Measurements from ENCODE around the gene TNFRSF8.

Gene TNFRSF8

GRCh38 chr1:12170263-12170671 lies 107.2 kb downstream of the TNFRSF8 start:
- Histone ChIP-seq H3K9me2 (replicated peaks; ENCODE audit: insufficient read depth, low read length) (no peaks in the 10 kb centered on the region), H3K9me3 (ENCODE audit: insufficient read depth, low read length) (no peaks in the 10 kb centered on the region), H3K36me3 (ENCODE audit: low read length) (no peaks in the 10 kb centered on the region), H4K20me1 (ENCODE audit: low read depth, low read length) (no peaks in the 10 kb centered on the region), H3K79me2 (ENCODE audit: insufficient read depth, low read length) (no peaks in the 10 kb centered on the region), H3K4me3 (ENCODE audit: insufficient read depth, low read length, poor library complexity, severe bottlenecking) (no peak overlapping the region), H3F3A (ENCODE audit: insufficient read depth) (no peaks in the 10 kb centered on the region), H3K4me2 (ENCODE audit: low read depth, low read length, poor library complexity, severe bottlenecking) (no peak overlapping the region), H3K9ac (ENCODE audit: low read length) (no peak overlapping the region), H2AFZ (ENCODE audit: low read depth, low read length, severe bottlenecking) (no peak overlapping the region), H3K27ac (ENCODE audit: low read depth, low read length) (no peak overlapping the region), H3K27me3 (ENCODE audit: low read length) (no peaks in the 10 kb centered on the region)
- TF ChIP-seq CTCF (IDR thresholded peaks at IDR 0.05; ENCODE audit: insufficient read depth, low read length, poor library complexity, severe bottlenecking): no peak
- no peak for TF ChIP-seq EZH2phosphoT487 (conservative IDR thresholded peaks at IDR 0.05; ENCODE audit: low read length)

- no peaks in the 10 kb centered on the region for H4K20me1 ChIP-seq (ENCODE audit: low read depth, low read length)
- no peaks in the 10 kb centered on the region for H3F3A ChIP-seq (ENCODE audit: insufficient read depth)
- H3K27ac ChIP-seq (ENCODE audit: low read depth, low read length): no peak overlapping the region
- no peak for TF ChIP-seq CTCF (IDR thresholded peaks at IDR 0.05; ENCODE audit: insufficient read depth, low read length, poor library complexity, severe bottlenecking)
- TF ChIP-seq EZH2phosphoT487 (conservative IDR thresholded peaks at IDR 0.05; ENCODE audit: low read length): no peak
- H3K9me2 ChIP-seq (replicated peaks; ENCODE audit: insufficient read depth, low read length): no peaks in the 10 kb centered on the region
- H3K9ac ChIP-seq (ENCODE audit: low read length): no peak overlapping the region
- H3K79me2 ChIP-seq (ENCODE audit: insufficient read depth, low read length): no peaks in the 10 kb centered on the region
- H3K36me3 ChIP-seq (ENCODE audit: low read length): no peaks in the 10 kb centered on the region
- H3K9me3 ChIP-seq (ENCODE audit: insufficient read depth, low read length): no peaks in the 10 kb centered on the region
- no peaks in the 10 kb centered on the region for H3K27me3 ChIP-seq (ENCODE audit: low read length)
- H3K4me2 ChIP-seq (ENCODE audit: low read depth, low read length, poor library complexity, severe bottlenecking): no peak overlapping the region
- H2AFZ ChIP-seq (ENCODE audit: low read depth, low read length, severe bottlenecking): no peak overlapping the region
- H3K4me3 ChIP-seq (ENCODE audit: insufficient read depth, low read length, poor library complexity, severe bottlenecking): no peak overlapping the region
Observed at GRCh38 chr1:12171206-12172041, 108.3 kb downstream of the TNFRSF8 start.

DNA sequence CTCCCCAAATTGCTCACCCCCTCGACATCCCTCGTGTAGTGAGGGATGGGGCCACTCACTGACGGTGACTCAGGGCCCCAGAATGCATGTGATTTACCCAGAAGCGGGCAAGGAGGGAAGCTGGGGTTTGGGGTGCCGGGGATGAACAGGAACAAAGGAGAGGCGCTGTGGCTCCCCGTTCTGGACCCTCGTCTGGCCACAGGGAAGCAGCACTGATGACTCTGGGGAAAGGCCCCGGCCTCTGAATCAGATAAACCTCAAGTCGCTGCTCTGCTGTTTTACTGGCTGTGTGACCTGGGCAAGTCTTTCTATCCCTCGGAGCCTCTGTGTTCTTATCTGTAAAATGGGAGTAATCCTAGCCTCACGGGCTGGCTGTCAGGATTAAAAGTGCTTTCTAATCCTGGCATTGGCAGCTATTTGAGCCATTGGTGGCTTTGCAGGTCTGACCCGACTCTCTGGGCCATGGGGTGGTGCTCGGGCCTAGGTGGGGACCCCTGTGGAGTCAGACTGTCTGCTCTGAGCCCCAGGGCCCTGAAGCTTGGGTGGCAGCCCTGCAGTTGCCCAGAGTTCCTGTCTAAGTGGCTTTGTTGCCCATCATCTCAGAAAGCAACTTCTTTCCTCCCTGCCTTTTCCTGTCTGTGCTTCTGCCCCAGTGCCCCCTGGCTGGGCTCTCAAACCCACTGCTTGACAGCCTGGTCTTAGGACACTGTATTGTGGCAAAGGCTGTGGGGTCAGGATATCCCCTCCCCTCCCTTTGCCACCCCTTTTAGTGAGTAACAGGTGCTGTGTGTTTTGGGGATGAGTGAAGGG lies 109.1 kb downstream of the TNFRSF8 start:
- no peak for TF ChIP-seq EZH2phosphoT487 (conservative IDR thresholded peaks at IDR 0.05; ENCODE audit: low read length)
- Histone ChIP-seq H3K9me3 (ENCODE audit: insufficient read depth, low read length) (no peaks in the 10 kb centered on the region), H2AFZ (ENCODE audit: low read depth, low read length, severe bottlenecking) (no peak overlapping the region), H3F3A (ENCODE audit: insufficient read depth) (no peaks in the 10 kb centered on the region), H3K27ac (ENCODE audit: low read depth, low read length) (no peak overlapping the region), H3K9me2 (replicated peaks; ENCODE audit: insufficient read depth, low read length) (no peaks in the 10 kb centered on the region), H3K79me2 (ENCODE audit: insufficient read depth, low read length) (no peaks in the 10 kb centered on the region), H3K9ac (ENCODE audit: low read length) (no peak overlapping the region), H3K4me3 (ENCODE audit: insufficient read depth, low read length, poor library complexity, severe bottlenecking) (no peak overlapping the region), H3K4me2 (ENCODE audit: low read depth, low read length, poor library complexity, severe bottlenecking) (no peak overlapping the region), H3K36me3 (ENCODE audit: low read length) (no peaks in the 10 kb centered on the region), H3K27me3 (ENCODE audit: low read length) (no peaks in the 10 kb centered on the region), H4K20me1 (ENCODE audit: low read depth, low read length) (no peaks in the 10 kb centered on the region)

Measured in SU-DHL-6 (cell line).